DND-41 (cell line): ENCODE measurements around the gene FOXK2.

Experiments used
- CTCF ChIP-seq: IDR thresholded peaks from 2 replicates; pipeline ENCODE4 v1.5.1; 2012; ENCODE audit warnings: borderline replicate concordance, low read length, moderate library complexity, mild to moderate bottlenecking; ENCODE audit not compliant: poor library complexity, severe bottlenecking; ENCODE audit errors: extremely low read depth
- EZH2 ChIP-seq: IDR thresholded peaks from 3 replicates; pipeline ENCODE4 v1.6.1; 2012; ENCODE audit warnings: borderline replicate concordance, low read depth, mild to moderate bottlenecking, moderate library complexity, low read length, inconsistent platforms; ENCODE audit not compliant: severe bottlenecking

- no peak for TF ChIP-seq CTCF
- TF ChIP-seq EZH2, result no peak
Observed at GRCh38 chr17:82525712-82526111, 6.2 kb downstream of the FOXK2 start.
